Measurements from ENCODE around the gene RGS7.

RGS7 gene

GRCh38 chr1:241140670-241141069 is 216.3 kb downstream of the RGS7 start:
- H3K9me3 Mint-ChIP-seq: peaks cover under 1% of the 10 kb centered on the region
- no peak overlapping the region for H3K27ac Mint-ChIP-seq
- H3K27me3 Mint-ChIP-seq (ENCODE audit: low read depth): no peaks in the 10 kb centered on the region
- no peak overlapping the region for H3K4me3 Mint-ChIP-seq
- H3K4me1 Mint-ChIP-seq (ENCODE audit: low read depth): no peaks in the 10 kb centered on the region
- no peaks in the 10 kb centered on the region for H3K36me3 Mint-ChIP-seq (ENCODE audit: low read depth)

DNA sequence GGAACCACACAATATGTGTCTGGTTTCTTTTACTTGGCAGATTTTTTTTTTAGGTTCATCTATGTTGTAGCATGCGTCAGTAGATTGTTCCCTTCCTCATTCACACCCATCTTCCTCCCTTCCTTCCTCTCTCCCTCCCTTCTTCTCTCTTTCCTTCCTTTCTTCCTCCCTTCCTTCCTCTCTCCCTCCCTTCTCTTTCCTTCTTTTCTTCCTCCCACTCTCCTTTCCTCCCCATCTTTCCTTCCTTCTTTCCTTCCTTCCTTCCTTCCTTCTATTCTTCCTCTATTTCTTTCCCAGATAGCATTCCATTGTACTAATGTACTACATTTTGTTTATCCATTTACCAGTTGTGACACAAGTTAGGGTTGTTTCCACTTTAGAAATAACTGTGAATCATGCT is 218.0 kb downstream of the RGS7 start:
- Mint-ChIP-seq H3K4me1 (ENCODE audit: low read depth) (no peaks in the 10 kb centered on the region), H3K27ac (no peak overlapping the region), H3K4me3 (no peak overlapping the region), H3K36me3 (ENCODE audit: low read depth) (no peaks in the 10 kb centered on the region), H3K9me3 (peaks cover 5% of the 10 kb centered on the region), H3K27me3 (ENCODE audit: low read depth) (no peaks in the 10 kb centered on the region)

GRCh38 chr1:241138248-241138647 is 218.8 kb downstream of the RGS7 start:
- Mint-ChIP-seq H3K36me3 (ENCODE audit: low read depth) (no peaks in the 10 kb centered on the region), H3K4me3 (no peak overlapping the region), H3K4me1 (ENCODE audit: low read depth) (no peaks in the 10 kb centered on the region), H3K27me3 (ENCODE audit: low read depth) (no peaks in the 10 kb centered on the region), H3K9me3 (peaks cover 5% of the 10 kb centered on the region), H3K27ac (no peak overlapping the region)

- H3K4me1 Mint-ChIP-seq (ENCODE audit: low read depth): no peaks in the 10 kb centered on the region
- H3K36me3 Mint-ChIP-seq (ENCODE audit: low read depth): no peaks in the 10 kb centered on the region
- H3K4me3 Mint-ChIP-seq: no peak overlapping the region
- H3K27ac Mint-ChIP-seq: no peak overlapping the region
- no peaks in the 10 kb centered on the region for H3K27me3 Mint-ChIP-seq (ENCODE audit: low read depth)
- H3K9me3 Mint-ChIP-seq: peaks cover 5% of the 10 kb centered on the region
Observed at GRCh38 chr1:241136389-241136788, 220.6 kb downstream of the RGS7 start.

DNA sequence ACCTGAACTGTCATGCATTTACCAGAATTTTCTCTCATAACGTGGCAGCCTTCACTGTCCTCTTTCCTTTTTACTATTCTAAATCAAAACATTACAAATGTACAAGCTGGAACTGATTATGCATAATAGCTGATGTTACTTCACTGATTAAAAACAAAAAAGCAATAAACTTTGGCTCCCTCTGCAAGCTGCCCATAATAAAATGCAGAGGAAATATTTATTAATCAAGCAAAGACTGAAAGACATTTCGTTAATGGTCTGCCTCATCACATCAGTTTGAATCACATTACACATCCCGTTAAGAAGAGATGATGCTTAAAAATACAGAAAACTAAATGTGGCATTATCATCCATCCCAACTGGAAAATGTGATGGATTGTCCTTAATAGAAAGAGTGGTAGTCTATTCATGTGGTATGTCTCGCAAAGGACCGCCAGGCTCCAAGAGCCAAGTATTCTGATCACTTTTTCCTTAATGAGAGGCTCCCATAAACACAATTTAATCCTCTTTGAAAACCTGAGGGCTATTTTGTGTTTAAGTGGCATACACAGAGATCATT is 225.3 kb downstream of the RGS7 start:
- peaks cover 5% of the 10 kb centered on the region for H3K9me3 Mint-ChIP-seq
- H3K4me1 Mint-ChIP-seq (ENCODE audit: low read depth): no peaks in the 10 kb centered on the region
- H3K27me3 Mint-ChIP-seq (ENCODE audit: low read depth): no peaks in the 10 kb centered on the region
- H3K27ac Mint-ChIP-seq: no peak overlapping the region
- H3K4me3 Mint-ChIP-seq: no peak overlapping the region
- H3K36me3 Mint-ChIP-seq (ENCODE audit: low read depth): no peaks in the 10 kb centered on the region

DNA sequence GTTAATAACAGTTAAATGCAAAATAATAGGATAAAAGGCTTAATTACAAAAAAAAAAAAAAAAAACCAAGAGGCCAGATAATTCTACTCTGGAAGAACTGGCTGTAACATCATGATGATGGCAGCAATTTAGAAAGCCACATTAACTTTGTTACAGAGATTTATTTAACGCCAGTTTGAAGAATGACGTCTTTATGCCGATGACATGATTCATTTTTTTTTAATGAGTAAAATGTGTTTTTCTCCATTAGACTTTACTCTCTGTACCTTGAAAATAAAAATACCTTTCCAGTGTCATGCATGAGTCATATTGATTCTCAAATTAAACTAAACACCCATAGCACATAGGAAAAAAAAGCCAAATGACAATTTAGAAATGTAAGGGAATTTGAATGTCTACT is 226.1 kb downstream of the RGS7 start:
- H3K9me3 Mint-ChIP-seq: peaks cover 5% of the 10 kb centered on the region
- H3K4me1 Mint-ChIP-seq (ENCODE audit: low read depth): no peaks in the 10 kb centered on the region
- no peak overlapping the region for H3K27ac Mint-ChIP-seq
- H3K27me3 Mint-ChIP-seq (ENCODE audit: low read depth): no peaks in the 10 kb centered on the region
- no peak overlapping the region for H3K4me3 Mint-ChIP-seq
- H3K36me3 Mint-ChIP-seq (ENCODE audit: low read depth): no peaks in the 10 kb centered on the region

DNA sequence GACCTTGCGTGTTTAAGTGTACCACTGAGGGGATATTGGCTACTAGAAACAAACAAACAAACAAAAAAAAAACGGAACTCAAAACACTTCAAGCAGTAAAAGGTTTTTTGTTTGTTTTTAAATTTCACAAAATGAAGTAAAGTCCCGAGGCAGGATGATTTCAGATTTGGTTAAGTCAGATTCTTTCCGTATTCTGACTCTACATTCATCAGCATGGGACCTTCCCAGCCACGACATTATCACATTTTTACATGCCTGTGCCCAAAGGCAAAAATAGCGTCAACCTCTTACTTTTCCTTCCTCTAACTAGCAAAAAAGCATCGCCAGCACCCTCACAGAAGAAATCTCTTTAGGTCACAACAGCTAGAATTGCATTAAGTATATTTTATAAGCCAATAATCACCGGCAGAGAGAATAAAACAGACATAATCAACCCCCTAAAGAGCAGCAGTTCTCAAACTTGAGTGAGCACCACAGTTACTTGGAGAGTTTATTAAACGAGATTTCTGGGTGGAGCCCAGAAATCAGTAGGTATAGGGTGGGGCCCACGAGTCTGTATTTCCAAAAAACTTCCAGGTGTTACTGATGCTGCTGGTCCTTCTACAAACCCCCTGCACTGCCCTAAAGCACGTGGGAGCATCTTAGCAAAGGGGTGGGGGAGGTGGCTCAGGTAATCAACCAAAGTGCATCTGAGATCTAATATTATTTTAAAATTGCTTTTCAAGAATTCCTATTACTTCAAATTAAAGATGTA is 227.6 kb downstream of the RGS7 start:
- H3K27me3 Mint-ChIP-seq (ENCODE audit: low read depth): no peaks in the 10 kb centered on the region
- no peak overlapping the region for H3K4me3 Mint-ChIP-seq
- H3K4me1 Mint-ChIP-seq (ENCODE audit: low read depth): no peaks in the 10 kb centered on the region
- H3K9me3 Mint-ChIP-seq: peaks cover 10% of the 10 kb centered on the region
- H3K36me3 Mint-ChIP-seq (ENCODE audit: low read depth): no peaks in the 10 kb centered on the region
- no peak overlapping the region for H3K27ac Mint-ChIP-seq

- no peaks in the 10 kb centered on the region for H3K27me3 Mint-ChIP-seq (ENCODE audit: low read depth)
- no peak overlapping the region for H3K4me3 Mint-ChIP-seq
- no peak overlapping the region for H3K27ac Mint-ChIP-seq
- no peaks in the 10 kb centered on the region for H3K36me3 Mint-ChIP-seq (ENCODE audit: low read depth)
- H3K9me3 Mint-ChIP-seq: peaks cover 7% of the 10 kb centered on the region
- H3K4me1 Mint-ChIP-seq (ENCODE audit: low read depth): no peaks in the 10 kb centered on the region
Observed at GRCh38 chr1:241125286-241125685, 231.7 kb downstream of the RGS7 start.

DNA sequence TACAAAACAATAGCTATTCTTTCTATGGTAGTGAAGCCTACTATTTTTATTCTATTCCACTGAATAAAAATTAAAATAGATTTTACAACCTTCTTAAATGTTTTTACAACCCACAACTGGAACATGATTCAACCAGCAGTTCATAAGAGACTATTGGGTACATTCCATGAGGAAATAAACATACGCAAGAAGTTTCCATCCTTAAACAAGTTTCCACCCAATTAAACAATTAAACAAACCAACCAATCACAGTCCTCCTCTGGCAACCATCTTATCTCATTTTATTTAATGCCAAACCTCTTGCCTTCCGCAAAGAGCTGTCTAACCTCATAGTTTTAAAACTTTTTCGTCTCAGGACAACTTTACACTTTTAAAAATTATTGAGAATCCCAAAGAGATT is 239.0 kb downstream of the RGS7 start:
- Mint-ChIP-seq H3K4me1 (ENCODE audit: low read depth) (no peaks in the 10 kb centered on the region), H3K36me3 (ENCODE audit: low read depth) (no peaks in the 10 kb centered on the region), H3K27ac (no peak overlapping the region), H3K27me3 (ENCODE audit: low read depth) (no peaks in the 10 kb centered on the region), H3K4me3 (no peak overlapping the region), H3K9me3 (peaks cover 3% of the 10 kb centered on the region)

DNA sequence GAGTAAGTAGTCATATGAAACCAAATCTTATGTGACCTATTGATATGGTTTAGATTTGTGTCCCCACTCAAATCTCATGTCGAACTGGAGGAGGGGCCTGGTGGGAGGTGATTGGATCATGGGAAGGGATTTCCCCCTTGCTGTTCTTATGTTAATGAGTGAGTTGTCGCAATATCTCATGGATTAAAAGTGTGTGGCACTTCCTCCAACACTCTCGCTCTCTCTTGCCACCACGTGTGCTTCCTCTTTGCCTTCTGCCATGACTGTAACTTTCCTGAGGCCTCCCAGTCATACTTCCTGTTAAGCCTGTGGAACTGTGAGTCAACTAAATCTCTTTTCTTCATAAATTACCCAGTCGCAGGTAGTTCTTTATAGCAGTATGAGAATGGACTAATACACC is 241.2 kb downstream of the RGS7 start:
- H3K36me3 Mint-ChIP-seq (ENCODE audit: low read depth): no peaks in the 10 kb centered on the region
- no peaks in the 10 kb centered on the region for H3K27me3 Mint-ChIP-seq (ENCODE audit: low read depth)
- no peak overlapping the region for H3K27ac Mint-ChIP-seq
- peaks cover 10% of the 10 kb centered on the region for H3K9me3 Mint-ChIP-seq
- H3K4me1 Mint-ChIP-seq (ENCODE audit: low read depth): no peaks in the 10 kb centered on the region
- H3K4me3 Mint-ChIP-seq: no peak overlapping the region

GRCh38 chr1:241114699-241115233 is 242.2 kb downstream of the RGS7 start:
- Mint-ChIP-seq H3K4me3 (no peak overlapping the region), H3K9me3 (peaks cover 10% of the 10 kb centered on the region), H3K4me1 (ENCODE audit: low read depth) (no peaks in the 10 kb centered on the region), H3K36me3 (ENCODE audit: low read depth) (no peaks in the 10 kb centered on the region), H3K27ac (no peak overlapping the region), H3K27me3 (ENCODE audit: low read depth) (no peaks in the 10 kb centered on the region)

- peaks cover 10% of the 10 kb centered on the region for H3K9me3 Mint-ChIP-seq
- no peaks in the 10 kb centered on the region for H3K4me1 Mint-ChIP-seq (ENCODE audit: low read depth)
- H3K4me3 Mint-ChIP-seq: no peak overlapping the region
- no peak overlapping the region for H3K27ac Mint-ChIP-seq
- H3K36me3 Mint-ChIP-seq (ENCODE audit: low read depth): no peaks in the 10 kb centered on the region
- no peaks in the 10 kb centered on the region for H3K27me3 Mint-ChIP-seq (ENCODE audit: low read depth)
Observed at GRCh38 chr1:241113557-241113956, 243.4 kb downstream of the RGS7 start.

DNA sequence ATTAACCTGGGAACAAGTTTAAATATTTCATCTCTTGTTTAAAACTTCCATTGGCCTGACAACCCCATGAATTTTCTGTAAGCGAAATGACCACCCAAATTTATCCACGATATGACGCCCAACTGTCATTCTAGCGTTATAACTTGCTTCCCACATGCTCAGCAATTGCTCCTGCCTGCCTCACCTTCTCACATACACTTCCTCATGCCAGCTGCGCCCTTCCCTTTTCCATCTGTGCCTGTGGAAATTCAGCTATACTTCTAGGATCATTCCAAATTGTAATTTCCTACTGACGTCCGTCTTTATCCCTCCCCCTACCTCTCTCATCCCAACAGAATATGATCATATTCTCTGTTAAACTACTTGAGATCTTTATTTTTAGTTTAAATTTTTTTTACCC is 248.0 kb downstream of the RGS7 start:
- H3K27me3 Mint-ChIP-seq (ENCODE audit: low read depth): no peaks in the 10 kb centered on the region
- peaks cover 10% of the 10 kb centered on the region for H3K9me3 Mint-ChIP-seq
- no peak overlapping the region for H3K27ac Mint-ChIP-seq
- H3K4me1 Mint-ChIP-seq (ENCODE audit: low read depth): no peaks in the 10 kb centered on the region
- H3K4me3 Mint-ChIP-seq: no peak overlapping the region
- H3K36me3 Mint-ChIP-seq (ENCODE audit: low read depth): no peaks in the 10 kb centered on the region

DNA sequence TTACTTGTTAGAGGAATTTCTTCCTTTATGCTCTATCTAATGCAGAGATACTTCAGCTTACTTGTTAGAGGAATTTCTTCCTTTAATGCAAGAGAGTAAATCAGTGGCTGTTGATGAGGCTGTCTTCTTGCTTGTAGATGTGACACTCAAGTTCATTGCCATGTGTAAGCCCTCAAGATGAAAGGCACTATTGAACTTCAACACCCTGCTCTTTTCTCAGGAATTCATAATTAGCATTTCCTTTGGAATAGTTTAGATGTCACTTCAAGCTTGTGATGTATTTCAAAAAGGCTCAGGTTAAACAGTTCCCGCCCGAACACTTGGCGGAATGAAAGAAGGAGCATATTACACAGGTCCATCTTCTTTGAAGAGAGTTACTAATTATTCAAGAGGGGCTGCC is 251.9 kb downstream of the RGS7 start:
- Mint-ChIP-seq H3K4me3 (no peak overlapping the region), H3K4me1 (ENCODE audit: low read depth) (no peaks in the 10 kb centered on the region), H3K27me3 (ENCODE audit: low read depth) (no peaks in the 10 kb centered on the region), H3K27ac (no peak overlapping the region), H3K36me3 (ENCODE audit: low read depth) (no peaks in the 10 kb centered on the region), H3K9me3 (no peaks in the 10 kb centered on the region)

DNA sequence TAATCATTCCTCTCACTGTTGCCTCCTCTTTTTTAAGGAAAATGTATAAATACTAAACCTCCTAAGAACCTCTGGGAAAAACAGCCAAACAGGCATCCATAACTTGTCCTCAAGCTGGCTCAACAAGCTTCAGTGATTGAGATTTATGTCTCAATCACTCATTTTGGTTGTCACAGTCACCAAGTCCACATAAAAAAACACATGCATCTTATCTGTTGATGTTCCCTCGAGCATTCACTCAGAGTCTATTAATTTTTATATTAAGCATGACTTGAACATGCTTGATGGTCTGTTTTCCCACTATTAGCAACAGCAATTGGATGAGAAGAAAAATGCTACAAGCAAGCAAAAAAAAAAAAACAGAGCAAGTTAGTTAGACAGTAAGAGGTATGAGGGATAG is 254.3 kb downstream of the RGS7 start:
- no peak overlapping the region for H3K4me3 Mint-ChIP-seq
- no peaks in the 10 kb centered on the region for H3K9me3 Mint-ChIP-seq
- no peaks in the 10 kb centered on the region for H3K4me1 Mint-ChIP-seq (ENCODE audit: low read depth)
- H3K27me3 Mint-ChIP-seq (ENCODE audit: low read depth): no peaks in the 10 kb centered on the region
- H3K27ac Mint-ChIP-seq: no peak overlapping the region
- no peaks in the 10 kb centered on the region for H3K36me3 Mint-ChIP-seq (ENCODE audit: low read depth)
